Activated T-cell treated with anti-CD3 and anti-CD28 coated beads for 24 hours (primary cell): Measurements from ENCODE around the gene TMEM255B.
"Not testable (repeated sequence)": the region's sequence is repeated elsewhere in the genome, so short reads cannot be mapped to it uniquely, and the experiment has no call there.

Source experiments
- DNase-seq: peaks from one replicate; pipeline ENCODE4 v3.0.0-alpha.2; 2020; ENCODE audit warnings: low read depth

Gene TMEM255B

GRCh38 chr13:113817860-113818691 is 59.0 kb downstream of the TMEM255B start:
- DNase-seq: no peak

DNA sequence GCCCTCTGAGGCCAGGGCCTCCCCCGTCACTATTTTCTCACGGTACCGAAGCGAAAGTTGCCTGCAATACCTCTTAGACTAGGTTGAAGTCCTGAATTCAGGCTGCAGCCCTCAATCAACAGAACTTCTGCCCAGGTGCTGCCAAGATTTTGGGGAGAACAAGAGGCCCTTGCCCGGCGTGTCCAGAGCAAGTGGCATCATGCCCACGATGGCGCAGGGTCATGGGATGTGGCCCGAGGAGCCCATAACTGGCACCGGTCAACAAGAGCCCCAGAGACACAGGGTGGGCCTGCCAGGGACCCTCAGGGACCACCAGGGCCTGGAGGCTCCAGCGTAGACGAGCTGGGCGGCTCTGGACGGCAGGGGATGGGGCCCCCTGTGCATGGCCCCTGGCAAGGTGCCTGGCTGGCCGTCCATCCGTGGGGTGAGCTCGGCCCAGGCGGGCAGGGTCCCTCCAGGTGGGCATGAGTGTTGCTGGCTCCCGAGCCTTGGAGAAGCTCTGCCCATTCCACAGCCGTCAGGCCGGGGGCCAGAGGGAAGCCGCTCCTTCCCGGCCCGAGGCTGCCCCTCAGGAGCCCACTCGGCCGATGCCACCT is 59.8 kb downstream of the TMEM255B start:
- DNase-seq: no peak

DNA sequence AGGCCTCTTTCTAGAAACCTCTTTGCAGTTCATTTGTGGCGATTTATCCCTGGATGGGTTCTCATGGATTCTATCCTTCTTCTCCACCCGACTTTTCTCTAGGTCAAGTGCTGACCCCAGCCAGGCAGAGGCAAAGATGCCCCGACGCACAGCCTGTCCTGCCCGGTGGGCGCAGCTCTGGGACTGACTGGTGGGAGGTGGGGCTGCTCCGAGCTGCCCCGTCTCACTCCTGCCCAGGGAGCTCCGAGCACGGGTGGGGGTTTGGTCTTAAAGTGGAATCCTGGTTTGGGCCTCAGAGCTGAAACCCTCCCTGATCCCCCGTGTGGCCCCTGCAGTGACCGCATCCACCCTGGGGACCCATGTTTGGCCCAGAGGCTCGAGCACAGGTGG is 60.3 kb downstream of the TMEM255B start:
- no peak for DNase-seq

GRCh38 chr13:113819731-113820715 is 61.0 kb downstream of the TMEM255B start:
- DNase-seq: no peak

DNA sequence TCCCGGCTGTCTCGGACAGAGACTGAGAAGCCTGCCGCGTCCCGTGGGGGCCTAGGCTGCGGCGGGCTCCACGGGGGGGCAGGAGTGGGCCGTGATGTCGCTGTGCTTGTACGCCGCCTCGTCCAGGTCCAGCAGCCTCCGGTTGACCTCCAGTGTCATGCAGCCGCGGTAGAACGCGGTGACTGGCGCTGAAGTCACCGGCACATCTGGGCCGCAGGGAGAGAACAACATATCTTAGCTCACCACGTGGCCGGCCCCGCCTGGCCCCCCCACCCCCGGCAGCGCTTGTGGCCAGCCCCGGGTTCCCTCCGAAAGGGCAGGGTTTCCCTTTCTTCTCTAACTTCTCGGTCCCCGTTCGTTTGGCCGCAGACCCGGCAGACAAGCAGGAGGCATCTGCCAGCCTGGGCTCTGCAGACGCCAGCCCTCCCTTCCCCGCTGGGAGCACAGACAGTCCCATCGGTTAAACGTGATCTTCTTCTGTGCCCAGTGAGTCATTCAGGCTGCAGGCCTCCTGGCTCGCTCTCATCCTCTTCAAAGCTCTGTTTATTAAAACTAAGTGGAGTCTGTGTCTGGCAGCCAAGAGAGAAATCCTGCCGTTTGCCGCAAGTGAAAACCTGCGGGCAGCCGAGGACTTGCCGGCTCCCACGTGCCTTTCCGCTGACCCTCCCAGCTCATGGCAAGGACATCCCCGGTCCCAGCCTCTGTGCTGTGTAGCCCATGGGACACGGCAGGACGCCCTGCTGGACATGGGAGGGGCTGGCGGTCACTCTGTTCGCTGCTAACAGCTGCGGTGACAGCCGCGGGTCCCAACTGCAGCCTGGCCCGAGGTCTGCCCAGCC is 62.0 kb downstream of the TMEM255B start:
- DNase-seq: no peak

GRCh38 chr13:113821847-113822246 is 62.8 kb downstream of the TMEM255B start:
- no peak for DNase-seq

GRCh38 chr13:113822266-113822665 is 63.2 kb downstream of the TMEM255B start:
- no peak for DNase-seq

- no peak for DNase-seq
Measured at GRCh38 chr13:113822956-113823744, 64.1 kb downstream of the TMEM255B start.

- no peak for DNase-seq
Measured at GRCh38 chr13:113823771-113824170, 64.7 kb downstream of the TMEM255B start.

DNA sequence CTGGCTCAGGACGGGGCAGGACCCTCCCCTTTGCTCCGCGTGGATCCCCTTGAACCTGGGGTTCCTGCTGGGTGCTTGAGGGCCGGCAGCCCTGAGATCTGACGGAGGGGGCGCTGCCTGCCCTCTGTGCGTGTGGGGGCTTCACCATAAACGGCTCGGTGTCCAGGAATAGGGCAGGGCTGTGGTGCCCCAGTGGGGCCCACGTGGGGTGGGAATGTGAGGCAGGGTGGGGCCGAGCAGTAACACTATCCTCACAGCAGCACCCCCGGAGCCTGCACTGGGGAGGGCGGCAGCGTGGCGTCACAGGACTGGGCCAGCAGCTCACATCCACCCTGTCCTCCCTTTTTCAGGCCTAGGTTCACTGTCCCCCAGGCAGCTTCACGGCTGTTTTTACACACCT is 66.8 kb downstream of the TMEM255B start:
- DNase-seq: no peak

- not testable (repeated sequence) for DNase-seq
Measured at GRCh38 chr13:113826446-113826845, 67.4 kb downstream of the TMEM255B start.

GRCh38 chr13:113827021-113827420 is 68.0 kb downstream of the TMEM255B start:
- no peak for DNase-seq

GRCh38 chr13:113828282-113828825 is 69.3 kb downstream of the TMEM255B start:
- DNase-seq: no peak

DNA sequence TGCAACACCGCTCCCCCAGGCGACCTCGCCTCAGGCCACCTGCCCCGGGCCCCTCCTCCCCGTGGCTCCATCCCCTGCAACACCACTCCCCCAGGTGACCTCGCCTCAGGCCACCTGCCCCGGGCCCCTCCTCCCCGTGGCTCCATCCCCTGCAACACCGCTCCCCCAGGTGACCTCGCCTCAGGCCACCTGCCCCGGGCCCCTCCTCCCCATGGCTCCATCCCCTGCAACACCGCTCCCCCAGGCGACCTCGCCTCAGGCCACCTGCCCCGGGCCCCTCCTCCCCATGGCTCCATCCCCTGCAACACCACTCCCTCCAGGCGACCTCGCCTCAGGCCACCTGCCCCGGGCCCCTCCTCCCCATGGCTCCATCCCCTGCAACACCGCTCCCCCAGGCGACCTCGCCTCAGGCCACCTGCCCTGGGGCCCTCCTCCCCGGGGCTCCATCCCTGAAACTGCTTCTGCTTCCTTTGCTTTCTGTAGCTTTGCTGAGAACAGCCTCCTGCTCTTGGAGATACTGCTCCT is 71.5 kb downstream of the TMEM255B start:
- DNase-seq: not testable (repeated sequence)

DNA sequence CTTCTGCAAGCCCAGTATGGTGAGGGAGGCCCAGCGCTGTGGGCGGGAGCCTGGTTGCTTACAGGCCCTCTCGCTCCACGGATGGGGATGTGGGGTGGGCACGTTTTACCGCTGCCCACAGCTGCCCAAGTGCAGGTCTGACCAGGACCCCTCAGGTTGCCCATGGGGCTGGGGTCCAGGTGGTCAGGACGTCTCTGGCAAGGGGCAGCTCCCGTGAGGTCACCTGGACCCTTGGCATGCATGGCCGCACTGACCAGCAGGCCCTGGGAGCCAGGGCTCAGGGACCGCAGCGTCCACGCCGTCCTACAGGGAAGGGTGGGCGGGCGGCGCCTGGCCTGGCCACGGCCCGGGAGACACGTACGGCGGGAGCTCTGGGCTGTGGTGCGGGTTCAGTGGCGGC is 72.0 kb downstream of the TMEM255B start:
- DNase-seq: no peak

DNA sequence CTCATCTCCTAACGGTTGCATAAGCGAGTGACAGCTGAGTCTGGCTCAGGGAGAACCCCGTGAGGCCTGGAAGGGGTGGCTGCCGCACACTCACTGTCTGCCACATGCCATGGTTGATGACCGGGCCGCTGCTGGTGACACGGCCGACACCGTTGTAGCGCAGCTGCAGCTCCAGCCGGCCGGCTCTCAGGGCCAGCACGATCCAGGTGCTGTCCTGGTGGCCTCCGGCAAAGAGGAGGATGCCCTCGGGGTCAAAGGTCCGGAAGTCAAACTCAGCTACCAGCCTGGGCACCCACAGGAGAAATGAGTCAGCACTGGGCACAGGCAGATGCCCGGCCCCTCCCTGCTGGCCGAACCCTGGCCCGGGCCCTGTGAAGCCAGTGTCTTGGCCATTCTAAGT is 73.2 kb downstream of the TMEM255B start:
- DNase-seq: no peak

GRCh38 chr13:113832631-113833030 is 73.6 kb downstream of the TMEM255B start:
- no peak for DNase-seq

DNA sequence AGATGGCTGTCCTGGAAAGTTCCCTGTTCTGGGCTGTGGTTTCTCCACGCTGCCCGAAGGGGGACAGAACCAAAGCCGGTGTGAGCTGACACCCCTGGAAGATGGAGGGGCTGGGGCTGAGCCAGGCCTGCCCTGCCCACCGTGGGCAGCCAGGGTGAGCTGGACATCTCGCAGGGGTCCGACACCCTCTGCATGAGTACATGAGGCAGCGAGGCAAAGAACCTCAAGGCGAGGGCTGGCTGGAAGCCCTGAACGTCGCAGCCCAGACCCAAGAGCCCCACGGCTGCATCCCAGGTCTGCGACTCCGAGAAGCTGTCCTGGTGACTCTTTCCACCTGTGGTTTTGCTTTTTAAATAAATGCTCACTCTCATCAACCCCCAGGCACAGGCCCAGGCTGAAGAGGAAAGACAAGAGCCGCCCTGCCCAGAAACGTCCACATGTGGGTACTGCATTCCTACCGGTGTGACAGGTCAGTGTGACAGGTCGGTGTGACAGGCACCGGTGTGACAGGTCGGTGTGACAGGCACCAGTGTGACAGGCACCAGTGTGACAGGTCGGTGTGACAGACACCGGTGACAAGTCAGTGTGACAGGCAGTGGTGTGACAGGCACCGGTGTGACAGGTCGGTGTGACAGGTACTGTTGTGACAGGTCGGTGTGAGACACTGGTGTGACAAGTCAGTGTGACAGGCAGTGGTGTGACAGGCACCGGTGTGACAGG is 74.2 kb downstream of the TMEM255B start:
- DNase-seq: no peak

- DNase-seq: not testable (repeated sequence)
Measured at GRCh38 chr13:113834006-113834405, 75.0 kb downstream of the TMEM255B start.
